Hair follicle dermal papilla cell (primary cell): ENCODE results near the gene GSTT4. TPM values are rescaled to one million over a fixed set of nuclear protein-coding genes. Genes with fewer than 3 reads are reported as not detected.

ENCODE experiments used
- total RNA-seq: library from RNA; depleted of rRNA; stranded (reverse); fragments of >200 nt; gene quantifications from 2 replicates; pipeline ENCODE4 v1.2.3, GENCODE V29; 2012

Gene GSTT4
- not detected in 2 replicates for total RNA-seq

DNA sequence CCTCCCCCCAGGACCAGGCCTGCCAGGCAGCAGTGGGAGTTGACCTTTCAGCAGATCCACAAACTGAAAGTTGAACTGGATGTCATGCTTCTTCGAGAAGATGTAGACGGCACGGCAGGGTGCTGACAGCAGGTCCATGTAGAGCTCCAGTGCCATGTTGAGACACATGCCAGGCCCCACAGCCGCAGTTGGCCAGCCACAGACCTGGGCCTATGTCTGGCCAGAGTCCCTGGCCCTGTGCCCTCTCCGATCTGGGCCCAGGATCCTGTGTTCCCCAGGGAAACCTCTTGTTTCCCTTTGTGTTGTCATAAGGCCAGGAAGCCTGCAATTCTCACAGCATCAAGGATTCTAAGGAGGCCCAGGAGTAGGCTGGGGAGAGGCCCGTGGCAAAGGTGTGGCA is at the start of gene GSTT4:
TSS of gene GSTT4 (minus strand) at position 253 of the 400 bp plus-strand sequence. CDS start at position 156, 97 bp downstream.

DNA sequence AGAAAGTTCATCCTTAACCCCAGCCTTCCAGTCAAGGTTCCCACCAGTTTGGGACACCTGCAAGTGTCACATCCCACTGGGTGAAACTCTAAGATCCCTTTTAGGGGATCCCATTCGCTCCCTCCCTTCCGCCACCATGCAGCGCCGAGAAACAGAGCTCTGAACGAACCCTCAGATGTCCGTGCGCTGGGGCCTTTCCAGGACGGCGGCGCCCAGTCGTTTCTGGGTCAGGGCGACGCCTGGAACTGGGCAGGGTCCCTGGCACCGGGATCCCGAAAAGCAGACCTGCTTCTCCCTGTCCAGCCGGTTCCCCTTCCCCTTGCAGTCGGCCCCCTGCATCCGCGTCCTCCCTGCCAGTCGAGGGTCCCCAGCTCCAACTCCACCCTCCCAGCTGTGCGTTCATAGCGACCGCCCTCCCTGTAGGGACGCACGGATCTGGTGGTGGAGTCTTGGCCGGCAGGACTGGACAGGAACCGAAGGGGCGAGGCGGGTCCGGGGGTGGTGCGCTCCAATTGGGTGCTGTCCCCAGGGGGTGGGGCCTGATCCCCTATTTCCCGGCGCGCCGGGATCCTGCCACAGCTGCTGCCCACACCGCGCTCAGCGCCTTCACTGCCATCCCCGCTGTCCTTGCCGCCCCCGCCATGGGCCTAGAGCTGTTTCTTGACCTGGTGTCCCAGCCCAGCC is 25.6 kb downstream of the GSTT4 start, which contains the start of gene GSTT2:
TSS of gene GSTT2 (plus strand) at position 578 of the 684 bp plus-strand sequence.

DNA sequence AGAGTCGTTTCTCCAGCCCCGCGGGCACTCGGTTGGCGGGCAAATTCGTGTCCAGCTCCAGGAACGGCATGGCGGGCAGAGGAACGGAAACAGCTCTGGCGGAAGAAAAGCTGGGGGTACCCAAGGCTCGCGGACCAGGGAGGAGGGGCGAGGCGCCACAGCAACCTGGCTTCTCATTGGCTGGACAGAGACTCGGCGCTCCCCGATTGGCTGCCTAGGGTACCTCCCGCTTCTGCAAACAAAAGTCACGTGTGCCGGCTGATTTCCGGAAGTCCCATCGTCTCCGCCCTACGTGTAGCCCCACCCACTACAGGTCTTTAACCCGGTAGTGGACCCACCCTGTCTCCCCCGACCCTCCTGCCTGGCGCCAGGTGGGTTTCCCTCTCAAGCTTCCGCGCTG is 30.9 kb downstream of the GSTT4 start, which contains the start of gene DDT:
TSS of gene DDT (minus strand) at position 97 of the 400 bp plus-strand sequence. CDS start at position 70, 27 bp downstream.

DNA sequence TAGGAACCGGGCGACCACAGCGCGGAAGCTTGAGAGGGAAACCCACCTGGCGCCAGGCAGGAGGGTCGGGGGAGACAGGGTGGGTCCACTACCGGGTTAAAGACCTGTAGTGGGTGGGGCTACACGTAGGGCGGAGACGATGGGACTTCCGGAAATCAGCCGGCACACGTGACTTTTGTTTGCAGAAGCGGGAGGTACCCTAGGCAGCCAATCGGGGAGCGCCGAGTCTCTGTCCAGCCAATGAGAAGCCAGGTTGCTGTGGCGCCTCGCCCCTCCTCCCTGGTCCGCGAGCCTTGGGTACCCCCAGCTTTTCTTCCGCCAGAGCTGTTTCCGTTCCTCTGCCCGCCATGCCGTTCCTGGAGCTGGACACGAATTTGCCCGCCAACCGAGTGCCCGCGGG is 38.7 kb downstream of the GSTT4 start, which contains the start of gene DDTL:
TSS of gene DDTL (plus strand) at position 321 of the 400 bp plus-strand sequence. CDS start at position 348, 27 bp downstream.

DNA sequence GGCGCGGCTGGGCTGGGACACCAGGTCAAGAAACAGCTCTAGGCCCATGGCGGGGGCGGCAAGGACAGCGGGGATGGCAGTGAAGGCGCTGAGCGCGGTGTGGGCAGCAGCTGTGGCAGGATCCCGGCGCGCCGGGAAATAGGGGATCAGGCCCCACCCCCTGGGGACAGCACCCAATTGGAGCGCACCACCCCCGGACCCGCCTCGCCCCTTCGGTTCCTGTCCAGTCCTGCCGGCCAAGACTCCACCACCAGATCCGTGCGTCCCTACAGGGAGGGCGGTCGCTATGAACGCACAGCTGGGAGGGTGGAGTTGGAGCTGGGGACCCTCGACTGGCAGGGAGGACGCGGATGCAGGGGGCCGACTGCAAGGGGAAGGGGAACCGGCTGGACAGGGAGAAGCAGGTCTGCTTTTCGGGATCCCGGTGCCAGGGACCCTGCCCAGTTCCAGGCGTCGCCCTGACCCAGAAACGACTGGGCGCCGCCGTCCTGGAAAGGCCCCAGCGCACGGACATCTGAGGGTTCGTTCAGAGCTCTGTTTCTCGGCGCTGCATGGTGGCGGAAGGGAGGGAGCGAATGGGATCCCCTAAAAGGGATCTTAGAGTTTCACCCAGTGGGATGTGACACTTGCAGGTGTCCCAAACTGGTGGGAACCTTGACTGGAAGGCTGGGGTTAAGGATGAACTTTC is 44.0 kb downstream of the GSTT4 start, which contains the start of gene GSTT2B:
TSS of gene GSTT2B (minus strand) at position 112 of the 688 bp plus-strand sequence. CDS start at position 48, 64 bp downstream.

Other genes with a start within 250 kb of the GSTT4 start
- gene C22orf15, start 242.5 kb downstream of the GSTT4 start, total RNA-seq, result 1.8 and 2.2 TPM in 2 replicates
- 2.6 and 4.3 TPM in 2 replicates for gene CHCHD10, start 237.5 kb downstream of the GSTT4 start, total RNA-seq
- gene MMP11, start 232.6 kb downstream of the GSTT4 start, total RNA-seq, result 15.6 and 16.9 TPM in 2 replicates
- gene SMARCB1, start 218.5 kb downstream of the GSTT4 start, total RNA-seq, result 59.9 and 73.2 TPM in 2 replicates
- 0.16 and 0.36 TPM in 2 replicates for gene DERL3, start 166.4 kb downstream of the GSTT4 start, total RNA-seq
- 9.2 and 12.7 TPM in 2 replicates for gene SLC2A11, start 147.6 kb downstream of the GSTT4 start, total RNA-seq
- gene MIF, start 111.1 kb downstream of the GSTT4 start, total RNA-seq, result 121 and 141 TPM in 2 replicates
- 0.16 and 3.3 TPM in 2 replicates for gene GSTT2B, start 44.3 kb downstream of the GSTT4 start, total RNA-seq
- gene DDTL, start 38.6 kb downstream of the GSTT4 start, total RNA-seq, result 0.61 TPM in 1 of 2 replicates, not detected in the other
- 48.4 and 59.9 TPM in 2 replicates for gene DDT, start 31.0 kb downstream of the GSTT4 start, total RNA-seq
- 0.16 and 2.3 TPM in 2 replicates for gene GSTT2, start 25.3 kb downstream of the GSTT4 start, total RNA-seq
- gene CABIN1, start 5.9 kb upstream of the GSTT4 start, total RNA-seq, result 55.3 and 57.0 TPM in 2 replicates
- gene SUSD2, start 176.0 kb upstream of the GSTT4 start, total RNA-seq, result 3.4 and 12.4 TPM in 2 replicates
- gene GGT5, start 239.6 kb upstream of the GSTT4 start, total RNA-seq, result 2.9 and 3.3 TPM in 2 replicates